Ishikawa (cell line): ENCODE results near the gene LBX2.

Experiments
- CEBPB ChIP-seq: IDR thresholded peaks from 2 replicates; pipeline ENCODE4 v1.6.1; 2012
- CREB1 ChIP-seq: IDR thresholded peaks from 2 replicates; pipeline ENCODE4 v1.6.1; 2012; ENCODE audit warnings: low read depth
- EGR1 ChIP-seq: IDR thresholded peaks from 2 replicates; pipeline ENCODE4 v1.6.1; 2012
- FOXM1 ChIP-seq: IDR thresholded peaks from 2 replicates; pipeline ENCODE4 v1.6.1; 2012; ENCODE audit warnings: low read depth, borderline replicate concordance
- MAX ChIP-seq: IDR thresholded peaks from 2 replicates; pipeline ENCODE4 v1.6.1; 2012
- REST ChIP-seq: IDR thresholded peaks from 2 replicates; pipeline ENCODE4 v1.6.1; 2012; ENCODE audit warnings: low read depth, mild to moderate bottlenecking
- TAF1 ChIP-seq: IDR thresholded peaks from 2 replicates; pipeline ENCODE4 v1.6.1; 2012; ENCODE audit warnings: low read depth, mild to moderate bottlenecking
- TCF12 ChIP-seq: IDR thresholded peaks from 2 replicates; pipeline ENCODE4 v1.6.1; 2012; ENCODE audit warnings: low read depth

- TF ChIP-seq TCF12, result no peak
- TF ChIP-seq CREB1, result no peak
- no peak for TF ChIP-seq EGR1
- TF ChIP-seq MAX, result no peak
- no peak for TF ChIP-seq TAF1
- no peak for TF ChIP-seq FOXM1
- TF ChIP-seq CEBPB, result no peak
- TF ChIP-seq REST, result no peak
Measured at GRCh38 chr2:74540291-74540690, 40.9 kb upstream of the LBX2 start.
